ENCODE data around the gene DUS2.
"Not testable (repeated sequence)": the region's sequence is repeated elsewhere in the genome, so short reads cannot be mapped to it uniquely, and the experiment has no call there.

Gene DUS2

GRCh38 chr16:68090533-68090932 lies 67.4 kb downstream of the DUS2 start:
- DNase-seq (ENCODE audit: low read depth in 3 of 3, low spot score in 1 of 3): no peak

- no peak for DNase-seq (ENCODE audit: low read depth in 3 of 3, low spot score in 1 of 3)
These were observed 68.5 kb downstream of the DUS2 start for GRCh38 chr16:68091380-68092261.

- DNase-seq (ENCODE audit: low read depth in 3 of 3, low spot score in 1 of 3): not testable (repeated sequence)
These were observed 69.2 kb downstream of the DUS2 start for GRCh38 chr16:68092275-68092674.

DNA sequence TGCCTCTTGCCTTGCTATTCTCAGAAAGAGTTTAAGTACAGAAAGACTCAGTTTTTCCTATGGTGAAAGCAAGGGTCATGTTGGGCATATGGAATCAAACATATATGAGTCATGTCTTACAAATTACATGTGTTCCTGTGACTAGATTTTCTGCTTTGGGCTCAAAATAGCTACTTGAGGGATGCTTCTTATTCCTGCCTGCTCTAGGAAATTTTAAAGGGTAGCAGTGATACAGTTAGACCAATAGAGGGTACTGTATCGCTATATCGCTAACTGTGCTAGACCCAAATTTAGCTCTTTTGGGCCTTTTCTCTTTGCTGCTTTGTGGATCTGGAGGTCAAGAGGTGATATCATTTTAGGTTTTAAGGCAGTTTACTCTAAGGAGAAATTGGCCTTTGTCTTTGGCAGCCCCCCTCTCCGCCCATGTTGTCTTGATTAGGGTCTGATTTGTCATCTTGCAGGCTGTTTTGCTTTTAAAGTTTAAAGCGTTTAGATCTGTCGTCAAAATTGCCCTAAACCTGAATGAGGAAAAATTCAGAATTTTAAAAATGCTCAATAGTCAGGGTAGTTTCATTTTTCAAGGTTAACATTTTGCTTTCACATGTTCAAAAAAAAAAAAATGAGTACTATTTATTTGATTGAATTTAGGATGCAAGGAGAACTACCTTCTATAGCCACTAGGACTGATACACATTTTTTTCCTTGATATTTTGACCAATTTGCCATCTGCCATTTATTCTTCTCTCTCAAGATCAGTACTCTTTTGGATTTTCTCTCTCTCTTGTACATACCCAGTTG lies 70.9 kb downstream of the DUS2 start:
- DNase-seq (ENCODE audit: low read depth in 3 of 3, low spot score in 1 of 3): no peak

DNA sequence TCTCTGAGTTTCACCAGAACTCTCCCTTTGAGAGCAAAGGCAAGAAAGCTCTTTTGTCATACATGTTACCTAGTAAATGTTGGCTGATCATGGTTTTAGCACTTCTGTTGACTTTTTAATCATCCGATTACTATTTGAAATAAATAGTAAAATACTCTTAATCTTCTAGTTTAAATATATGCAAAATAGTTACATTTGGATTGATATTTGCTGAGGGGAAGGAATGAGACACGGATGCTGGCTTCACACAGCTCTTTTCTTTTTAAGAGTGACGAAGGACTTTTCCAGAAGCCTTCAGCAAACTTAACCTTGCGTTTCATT lies 71.5 kb downstream of the DUS2 start:
- no peak for DNase-seq (ENCODE audit: low read depth in 3 of 3, low spot score in 1 of 3)

- DNase-seq (ENCODE audit: low read depth in 3 of 3, low spot score in 1 of 3): no peak
These were observed 73.4 kb downstream of the DUS2 start for GRCh38 chr16:68096491-68096890.

DNA sequence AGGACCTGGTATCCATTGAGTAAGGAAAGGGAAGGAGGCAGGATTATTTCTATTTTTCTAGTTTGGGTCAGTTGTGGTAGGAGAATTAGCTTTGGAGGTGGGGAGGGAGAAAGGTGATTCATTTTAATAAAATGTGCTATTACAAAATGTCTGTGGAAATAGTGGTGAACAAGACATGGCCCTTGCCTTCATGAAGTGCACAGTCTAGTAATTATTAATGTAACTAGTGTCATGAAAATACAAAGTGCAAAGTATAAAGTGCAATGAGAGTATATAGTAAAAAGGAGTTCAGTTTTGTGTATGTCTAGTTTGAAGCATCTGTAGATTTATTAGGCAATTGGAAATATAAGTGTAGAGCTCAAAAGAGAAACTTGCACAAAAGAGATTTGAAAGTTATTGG lies 74.0 kb downstream of the DUS2 start:
- no peak for DNase-seq (ENCODE audit: low read depth in 3 of 3, low spot score in 1 of 3)

GRCh38 chr16:68097895-68098294 lies 74.8 kb downstream of the DUS2 start:
- no peak for DNase-seq (ENCODE audit: low read depth in 3 of 3, low spot score in 1 of 3)

- no peak for DNase-seq (ENCODE audit: low read depth in 3 of 3, low spot score in 1 of 3)
These were observed 77.4 kb downstream of the DUS2 start for GRCh38 chr16:68100488-68100887.

DNA sequence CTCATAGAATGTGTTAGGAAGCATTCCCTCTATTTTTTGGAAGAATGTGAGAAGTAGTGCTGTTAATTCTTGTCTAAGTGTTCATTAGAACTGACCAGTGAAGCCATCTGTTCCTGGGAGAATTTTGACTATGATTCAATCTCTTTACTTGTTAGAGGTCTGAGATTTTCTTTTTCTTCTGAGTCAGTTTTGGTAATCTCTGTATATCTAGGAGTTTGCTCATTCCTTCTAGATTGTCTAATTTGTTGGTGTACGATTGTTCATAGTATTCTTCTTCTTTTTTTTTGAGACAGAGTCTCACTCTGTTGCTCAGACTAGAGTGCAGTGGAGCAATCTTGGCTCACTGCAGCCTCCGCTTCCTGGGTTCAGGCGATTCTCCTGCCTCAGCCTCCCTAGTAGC lies 82.5 kb downstream of the DUS2 start:
- DNase-seq (ENCODE audit: low read depth in 3 of 3, low spot score in 1 of 3): no peak

GRCh38 chr16:68107230-68107928 lies 84.3 kb downstream of the DUS2 start:
- not testable (repeated sequence) for DNase-seq (ENCODE audit: low read depth in 3 of 3, low spot score in 1 of 3)

DNA sequence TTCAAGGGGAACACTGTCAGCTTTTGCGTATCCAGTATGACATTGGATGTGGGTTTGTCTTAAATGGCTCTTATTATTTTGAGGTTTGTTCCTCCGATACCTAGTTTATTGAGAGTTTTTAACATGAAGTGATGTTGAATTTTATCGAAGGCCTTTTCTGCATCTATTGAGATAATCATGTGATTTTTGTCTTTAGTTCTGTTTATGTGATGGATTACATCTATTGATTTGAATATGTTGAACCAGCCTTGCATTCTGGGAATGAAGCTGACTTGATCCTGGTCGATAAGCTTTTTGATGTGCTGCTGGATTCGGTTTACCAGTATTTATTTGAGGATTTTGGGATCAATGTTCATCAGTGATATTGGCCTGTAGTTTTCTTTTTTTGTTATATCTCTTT lies 86.1 kb downstream of the DUS2 start:
- not testable (repeated sequence) for DNase-seq (ENCODE audit: low read depth in 3 of 3, low spot score in 1 of 3)

GRCh38 chr16:68110611-68111010 lies 87.5 kb downstream of the DUS2 start:
- not testable (repeated sequence) for DNase-seq (ENCODE audit: low read depth in 3 of 3, low spot score in 1 of 3)

DNA sequence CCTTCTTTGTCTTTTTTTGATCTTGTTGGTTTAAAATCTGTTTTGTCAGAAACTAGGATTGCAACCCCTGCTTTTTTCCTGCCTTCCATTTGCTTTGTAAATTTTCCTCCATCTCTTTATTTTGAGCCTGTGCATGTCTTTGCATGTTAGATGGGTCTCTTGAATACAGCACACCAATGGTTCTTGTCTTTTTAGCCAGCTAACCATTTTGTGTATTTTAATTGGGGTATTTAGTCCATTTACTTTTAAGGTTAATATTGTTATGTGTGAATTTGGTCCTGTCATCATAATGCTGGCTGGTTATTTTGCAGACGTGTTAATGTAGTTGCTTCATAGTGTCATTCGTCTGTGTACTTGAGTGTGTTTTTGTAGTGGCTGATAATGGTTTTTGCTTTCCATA lies 88.3 kb downstream of the DUS2 start:
- no peak for DNase-seq (ENCODE audit: low read depth in 3 of 3, low spot score in 1 of 3)

GRCh38 chr16:68113059-68113761 lies 90.1 kb downstream of the DUS2 start:
- no peak for DNase-seq (ENCODE audit: low read depth in 3 of 3, low spot score in 1 of 3)

DNA sequence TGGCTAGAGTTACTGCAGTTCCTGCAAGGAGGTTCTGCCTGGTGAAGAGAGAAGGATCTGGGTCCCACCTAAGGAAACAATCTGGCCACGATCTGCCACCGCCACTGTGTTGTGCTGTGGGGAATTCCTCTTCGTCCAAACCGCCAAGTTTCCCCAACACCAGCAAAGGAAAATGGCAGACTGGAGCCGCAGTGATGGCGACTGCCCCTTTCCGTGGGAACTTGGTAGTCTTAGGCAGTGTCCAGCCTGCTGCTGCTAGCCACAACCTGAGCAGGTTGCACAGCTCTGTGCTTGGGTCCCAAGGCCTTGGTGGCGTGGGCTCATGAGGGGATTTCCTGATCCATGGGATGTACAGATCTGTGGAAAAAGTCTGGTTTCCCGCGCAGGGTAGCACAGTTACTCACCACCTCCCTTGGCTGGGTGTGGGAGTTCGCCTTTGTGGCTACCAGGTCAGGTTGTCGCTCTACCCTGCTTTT lies 90.7 kb downstream of the DUS2 start:
- no peak for DNase-seq (ENCODE audit: low read depth in 3 of 3, low spot score in 1 of 3)

- not testable (repeated sequence) for DNase-seq (ENCODE audit: low read depth in 3 of 3, low spot score in 1 of 3)
These were observed 91.9 kb downstream of the DUS2 start for GRCh38 chr16:68114939-68115338.

- DNase-seq (ENCODE audit: low read depth in 3 of 3, low spot score in 1 of 3): no peak
These were observed 92.8 kb downstream of the DUS2 start for GRCh38 chr16:68115851-68116250.

GRCh38 chr16:68116256-68116867 lies 93.3 kb downstream of the DUS2 start:
- no peak for DNase-seq (ENCODE audit: low read depth in 3 of 3, low spot score in 1 of 3)

GRCh38 chr16:68117884-68118283 lies 94.8 kb downstream of the DUS2 start:
- no peak for DNase-seq (ENCODE audit: low read depth in 3 of 3, low spot score in 1 of 3)

GRCh38 chr16:68118954-68119353 lies 95.9 kb downstream of the DUS2 start:
- DNase-seq (ENCODE audit: low read depth in 3 of 3, low spot score in 1 of 3): not testable (repeated sequence)

All from stimulated activated CD4-positive, alpha-beta T cell treated with anti-CD3 and anti-CD28 coated beads, TNF-alpha, amount 100 ng/mL, for 1 hour (primary cell).